Lower lobe of right lung (tissue), 2 donors: ENCODE measurements around the gene MICB. TPM values are rescaled to one million over a fixed set of nuclear protein-coding genes. Genes with fewer than 3 reads are reported as not detected.
"Not testable (repeated sequence)": the region's sequence is repeated elsewhere in the genome, so short reads cannot be mapped to it uniquely, and the experiment has no call there.

Experiments
- ATAC-seq, 2 donors: fragments of 200-7000 bp; cut with Tn5 transposase; one replicate each; pipeline ENCODE4 v1.9.1; 2020 to 2022; ENCODE audit warnings: mild to moderate bottlenecking in 2 of 2, moderate library complexity in 2 of 2
- DNase-seq: peaks from one replicate; pipeline ENCODE4 v3.0.0-alpha.2; 2020
- H3K27ac ChIP-seq: fragments of 200-600 bp; one replicate; pipeline ENCODE4 v1.8.0; 2022
- H3K27me3 ChIP-seq: fragments of 200-600 bp; one replicate; pipeline ENCODE4 v1.8.0; 2022; ENCODE audit warnings: low read depth
- H3K36me3 ChIP-seq: fragments of 200-600 bp; one replicate; pipeline ENCODE4 v1.8.0; 2022; ENCODE audit warnings: mild to moderate bottlenecking
- H3K4me1 ChIP-seq: fragments of 200-600 bp; one replicate; pipeline ENCODE4 v1.8.0; 2022
- H3K4me3 ChIP-seq: fragments of 200-600 bp; one replicate; pipeline ENCODE4 v1.8.0; 2022; ENCODE audit warnings: mild to moderate bottlenecking
- H3K9me3 ChIP-seq: fragments of 200-600 bp; one replicate; pipeline ENCODE4 v1.8.0; 2022
- intact Hi-C: fragments of 100-400 bp; cut with DNase I; formaldehyde crosslinking; loops from one replicate; pipeline ENCODE4 v1.11.0; 2022
- total RNA-seq: library from RNA; stranded (reverse); fragmentation: NEBNext Ultra II Directional; extraction: Animal tissue kit (Norgen Biotek cat#: 25700); gene quantifications from one replicate; pipeline ENCODE4 v1.2.1, GENCODE V29; 2021
- TF ChIP-seq, protein P1 (sequence below): fragments of 200-600 bp; IDR thresholded peaks from one replicate; pipeline ENCODE4 v1.8.0; 2022; ENCODE audit warnings: antibody characterized with exemption, mild to moderate bottlenecking
- donor health status: DM: no; HTN: yes; CAD: no; lungs with severe emphysema.

The MICB gene
- total RNA-seq, 1 donor from 2014 or later = 13.8 TPM

DNA sequence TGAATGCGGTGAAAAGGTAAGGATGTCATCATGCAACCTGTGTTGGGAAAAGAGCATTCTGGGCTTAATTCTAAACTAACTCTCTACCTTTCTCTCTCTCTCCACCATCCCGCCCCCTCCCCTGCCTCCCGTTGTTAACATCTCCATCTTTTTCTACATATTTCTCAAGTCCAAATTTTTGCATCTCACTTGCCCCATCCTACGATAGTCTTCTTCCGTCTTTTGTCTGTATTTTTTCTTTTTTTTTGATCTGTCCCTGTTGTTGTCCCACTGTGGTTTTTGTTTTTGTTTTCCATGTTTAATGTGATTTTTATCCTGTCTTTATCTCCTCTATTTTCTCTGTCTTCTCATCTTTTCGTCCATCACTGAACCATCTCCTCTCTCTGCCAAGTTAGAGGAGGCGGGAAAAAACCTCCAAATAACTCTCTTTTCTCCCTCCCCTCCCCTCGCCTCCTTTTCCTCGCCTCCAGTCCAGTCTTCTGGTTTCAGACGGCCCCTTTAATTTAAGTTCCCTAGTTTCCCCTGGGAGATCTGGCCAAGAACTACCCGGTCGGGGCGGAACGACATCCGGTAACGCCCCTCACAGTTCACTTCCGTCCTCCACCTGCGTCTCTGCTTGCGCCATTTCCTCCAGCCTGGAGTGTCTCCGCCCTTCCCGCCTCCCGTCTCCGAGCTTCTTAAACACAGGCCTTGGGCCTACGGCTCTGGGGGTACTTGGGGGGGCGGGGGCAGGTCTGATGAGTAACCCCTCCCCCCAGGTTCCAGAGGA lies 49.2 kb downstream of the MICB start, which contains the start of gene NFKBIL1:
TSS of gene NFKBIL1 (plus strand) at position 651 of the 769 bp plus-strand sequence. CDS start at position 738, 87 bp downstream.
- H3K36me3 ChIP-seq = peaks cover 27% of the 10 kb centered on the region
- H3K27ac ChIP-seq = peak within 1 kb of the TSS; percentile 89
- ATAC-seq (peak; percentile 96 to 98), DNase-seq (peak; percentile 95)
- TF ChIP-seq, protein P1, sequence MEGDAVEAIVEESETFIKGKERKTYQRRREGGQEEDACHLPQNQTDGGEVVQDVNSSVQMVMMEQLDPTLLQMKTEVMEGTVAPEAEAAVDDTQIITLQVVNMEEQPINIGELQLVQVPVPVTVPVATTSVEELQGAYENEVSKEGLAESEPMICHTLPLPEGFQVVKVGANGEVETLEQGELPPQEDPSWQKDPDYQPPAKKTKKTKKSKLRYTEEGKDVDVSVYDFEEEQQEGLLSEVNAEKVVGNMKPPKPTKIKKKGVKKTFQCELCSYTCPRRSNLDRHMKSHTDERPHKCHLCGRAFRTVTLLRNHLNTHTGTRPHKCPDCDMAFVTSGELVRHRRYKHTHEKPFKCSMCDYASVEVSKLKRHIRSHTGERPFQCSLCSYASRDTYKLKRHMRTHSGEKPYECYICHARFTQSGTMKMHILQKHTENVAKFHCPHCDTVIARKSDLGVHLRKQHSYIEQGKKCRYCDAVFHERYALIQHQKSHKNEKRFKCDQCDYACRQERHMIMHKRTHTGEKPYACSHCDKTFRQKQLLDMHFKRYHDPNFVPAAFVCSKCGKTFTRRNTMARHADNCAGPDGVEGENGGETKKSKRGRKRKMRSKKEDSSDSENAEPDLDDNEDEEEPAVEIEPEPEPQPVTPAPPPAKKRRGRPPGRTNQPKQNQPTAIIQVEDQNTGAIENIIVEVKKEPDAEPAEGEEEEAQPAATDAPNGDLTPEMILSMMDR = peak; percentile 2
- H3K4me3 ChIP-seq = peak within 1 kb of the TSS; percentile 57
- H3K4me1 ChIP-seq = peaks cover 45% of the 10 kb centered on the region
- no peaks in the 10 kb centered on the region for H3K9me3 ChIP-seq
- intact Hi-C loops = loop anchor here (10.0 kb wide), 1 partner anchor 48 kb away; the partner anchor contains the start of gene NCR3
- H3K27me3 ChIP-seq = no peaks in the 10 kb centered on the region

DNA sequence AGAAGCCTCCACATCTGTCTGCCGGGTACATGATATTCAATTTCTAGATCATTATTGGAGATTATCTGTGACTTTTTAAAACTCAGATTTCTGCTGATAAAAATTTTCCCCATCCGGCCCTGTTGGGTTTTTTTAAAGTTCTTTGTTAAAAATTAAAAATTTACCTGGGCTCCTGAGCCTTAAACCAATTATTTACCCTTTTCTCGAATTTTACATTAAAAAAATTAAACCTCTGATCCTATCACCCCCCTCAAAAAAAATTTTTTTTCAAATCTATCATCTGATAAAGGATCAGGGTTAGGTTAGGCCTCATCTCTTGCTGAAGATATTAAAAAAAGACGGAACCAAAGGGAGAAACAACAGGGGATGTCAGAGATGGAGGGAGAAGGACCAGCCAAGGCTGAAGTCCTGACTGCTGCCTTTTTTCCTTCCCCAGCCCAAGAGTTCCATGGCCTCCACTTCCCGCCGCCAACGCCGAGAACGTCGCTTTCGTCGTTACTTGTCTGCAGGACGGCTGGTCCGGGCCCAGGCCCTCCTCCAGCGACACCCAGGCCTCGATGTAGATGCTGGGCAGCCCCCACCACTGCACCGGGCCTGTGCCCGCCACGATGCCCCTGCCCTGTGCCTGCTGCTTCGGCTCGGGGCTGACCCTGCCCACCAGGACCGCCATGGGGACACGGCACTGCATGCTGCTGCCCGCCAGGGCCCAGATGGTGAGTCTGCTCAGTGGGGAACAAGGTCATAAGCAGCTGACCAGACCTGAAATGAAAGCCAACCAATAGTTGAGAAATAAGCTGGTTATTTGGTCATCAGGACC lies 50.0 kb downstream of the MICB start:
- ATAC-seq (no peak), DNase-seq (peak; percentile 53)
- Histone ChIP-seq H3K27ac (peak overlapping the region; percentile 89), H3K36me3 (peaks cover 29% of the 10 kb centered on the region), H3K4me3 (peak overlapping the region; percentile 57), H3K27me3 (no peaks in the 10 kb centered on the region), H3K9me3 (no peaks in the 10 kb centered on the region), H3K4me1 (peaks cover 41% of the 10 kb centered on the region)
- intact Hi-C loops = loop anchor here (10.0 kb wide), 1 partner anchor 47 kb away; the partner anchor contains the start of gene NCR3
- TF ChIP-seq, protein P1 = no peak

DNA sequence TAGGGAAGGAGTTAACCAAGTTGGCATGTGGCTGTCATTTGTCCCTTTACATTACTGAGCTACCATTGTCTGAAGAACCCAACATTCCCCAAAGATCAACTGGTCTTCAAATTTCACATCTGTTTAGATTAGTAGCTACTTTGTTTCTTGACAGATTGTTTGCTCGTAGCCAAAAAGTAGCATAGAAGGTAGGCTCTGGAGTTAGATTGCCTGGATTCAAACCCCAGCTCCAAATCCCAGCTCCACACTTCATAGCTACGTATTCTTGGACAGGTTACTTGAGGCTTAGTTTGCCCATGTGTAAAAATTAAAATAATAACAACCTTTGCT lies 50.6 kb downstream of the MICB start:
- no peak for DNase-seq
- Histone ChIP-seq H3K36me3 (peaks cover 35% of the 10 kb centered on the region), H3K27me3 (no peaks in the 10 kb centered on the region), H3K4me1 (peaks cover 38% of the 10 kb centered on the region), H3K4me3 (peak overlapping the region; percentile 57), H3K27ac (peak overlapping the region; percentile 89), H3K9me3 (no peaks in the 10 kb centered on the region)
- TF ChIP-seq, protein P1 = no peak
- ATAC-seq = no peak
- intact Hi-C loops = loop anchor here (10.0 kb wide), 1 partner anchor 46 kb away; the partner anchor contains the start of gene NCR3

DNA sequence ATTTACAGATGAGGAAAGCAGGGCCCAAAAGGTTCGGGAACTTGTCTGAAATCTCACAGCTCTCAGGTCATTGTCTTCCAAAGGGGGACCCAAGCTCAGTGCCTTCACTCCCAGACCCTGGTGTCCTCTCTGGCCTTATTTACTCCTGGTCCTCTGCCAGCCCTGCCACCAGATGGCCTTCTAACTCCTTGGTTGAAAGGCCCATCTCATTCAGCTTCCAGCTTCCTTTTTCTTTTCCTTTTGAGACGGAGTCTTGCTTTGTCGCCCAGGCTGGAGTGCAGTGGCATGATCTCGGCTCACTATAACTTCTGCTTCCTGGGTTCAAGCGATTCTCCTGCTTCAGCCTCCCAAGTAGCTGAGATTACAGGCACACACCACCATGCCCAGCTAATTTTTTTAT lies 53.4 kb downstream of the MICB start:
- intact Hi-C loops, H3K27ac ChIP-seq, H3K4me3 ChIP-seq, H3K27me3 ChIP-seq, H3K9me3 ChIP-seq: not testable (repeated sequence)
- TF ChIP-seq, protein P1 = peak; percentile 59
- peaks cover 56% of the 10 kb centered on the region for H3K36me3 ChIP-seq
- H3K4me1 ChIP-seq = peaks cover 42% of the 10 kb centered on the region
- ATAC-seq (peak in 1 of 2 donors; percentile 34), DNase-seq (peak; percentile 77)

DNA sequence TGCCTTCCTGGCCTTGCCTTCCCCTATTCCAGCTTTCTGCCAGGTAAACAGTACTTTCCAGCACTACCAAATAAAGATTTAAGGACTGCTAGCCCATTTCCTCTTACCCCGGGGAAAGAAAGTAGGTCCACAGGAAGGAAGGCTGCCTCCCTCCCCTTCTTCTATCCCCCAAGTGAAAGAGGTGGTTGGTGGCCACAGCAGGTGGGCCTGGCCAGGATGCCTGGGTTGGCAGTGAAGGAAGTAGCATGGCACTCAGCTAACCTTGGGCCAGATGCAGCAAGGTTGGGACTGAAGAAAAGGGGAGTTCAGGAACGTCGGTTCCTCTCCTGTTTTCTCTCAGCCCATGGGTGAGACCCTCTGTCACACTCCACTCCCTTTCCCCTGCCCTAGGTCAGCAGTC lies 58.4 kb downstream of the MICB start:
- no peak overlapping the region for H3K4me3 ChIP-seq
- no peaks in the 10 kb centered on the region for H3K27me3 ChIP-seq
- DNase-seq = no peak
- no peak for ATAC-seq
- intact Hi-C loops = no loop called here
- H3K9me3 ChIP-seq = no peaks in the 10 kb centered on the region
- H3K4me1 ChIP-seq = peaks cover 54% of the 10 kb centered on the region
- H3K36me3 ChIP-seq = peaks cover 66% of the 10 kb centered on the region
- H3K27ac ChIP-seq = no peak overlapping the region
- TF ChIP-seq, protein P1 = no peak
